Activated CD4-positive, alpha-beta T cell treated with anti-CD3 and anti-CD28 coated beads, Interleukin-2, Interleukin-6, amounts not matched to agents 100 ng/mL and 50 ng/mL, durations not matched to agents 16 hours and 8 hours (primary cell): Measurements from ENCODE around the gene TBC1D5.
"Not testable (repeated sequence)": the region's sequence is repeated elsewhere in the genome, so short reads cannot be mapped to it uniquely, and the experiment has no call there.

Experiments
- DNase-seq: peaks from one replicate; pipeline ENCODE4 v3.0.0-alpha.2; 2020

Gene TBC1D5

GRCh38 chr3:17707813-17708543, 34.5 kb downstream of the TBC1D5 start:
- no peak for DNase-seq

DNA sequence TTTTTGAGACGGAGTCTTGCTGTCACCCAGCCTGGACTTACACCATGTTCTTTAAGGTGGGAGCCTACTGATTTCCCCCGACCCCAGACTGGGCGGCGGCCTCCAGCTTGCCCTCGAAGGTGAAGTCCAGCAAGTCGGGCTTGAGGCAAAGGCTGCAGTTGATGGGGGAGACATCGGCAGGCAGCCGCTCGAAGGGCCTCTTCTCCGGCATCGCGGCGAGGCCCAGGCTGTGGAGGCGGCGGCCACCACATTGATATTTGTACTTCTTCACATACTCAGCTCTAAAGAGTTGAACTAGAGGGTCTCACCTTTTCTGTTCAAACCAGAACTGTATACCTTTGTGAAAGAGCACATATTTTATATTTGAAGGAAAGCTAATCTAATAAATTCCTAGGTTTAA, 36.4 kb downstream of the TBC1D5 start:
- not testable (repeated sequence) for DNase-seq

GRCh38 chr3:17699815-17700214, 42.6 kb downstream of the TBC1D5 start:
- not testable (repeated sequence) for DNase-seq

GRCh38 chr3:17695665-17696064, 46.8 kb downstream of the TBC1D5 start:
- DNase-seq: not testable (repeated sequence)

- not testable (repeated sequence) for DNase-seq
These were observed 48.8 kb downstream of the TBC1D5 start for GRCh38 chr3:17693670-17693999.

DNA sequence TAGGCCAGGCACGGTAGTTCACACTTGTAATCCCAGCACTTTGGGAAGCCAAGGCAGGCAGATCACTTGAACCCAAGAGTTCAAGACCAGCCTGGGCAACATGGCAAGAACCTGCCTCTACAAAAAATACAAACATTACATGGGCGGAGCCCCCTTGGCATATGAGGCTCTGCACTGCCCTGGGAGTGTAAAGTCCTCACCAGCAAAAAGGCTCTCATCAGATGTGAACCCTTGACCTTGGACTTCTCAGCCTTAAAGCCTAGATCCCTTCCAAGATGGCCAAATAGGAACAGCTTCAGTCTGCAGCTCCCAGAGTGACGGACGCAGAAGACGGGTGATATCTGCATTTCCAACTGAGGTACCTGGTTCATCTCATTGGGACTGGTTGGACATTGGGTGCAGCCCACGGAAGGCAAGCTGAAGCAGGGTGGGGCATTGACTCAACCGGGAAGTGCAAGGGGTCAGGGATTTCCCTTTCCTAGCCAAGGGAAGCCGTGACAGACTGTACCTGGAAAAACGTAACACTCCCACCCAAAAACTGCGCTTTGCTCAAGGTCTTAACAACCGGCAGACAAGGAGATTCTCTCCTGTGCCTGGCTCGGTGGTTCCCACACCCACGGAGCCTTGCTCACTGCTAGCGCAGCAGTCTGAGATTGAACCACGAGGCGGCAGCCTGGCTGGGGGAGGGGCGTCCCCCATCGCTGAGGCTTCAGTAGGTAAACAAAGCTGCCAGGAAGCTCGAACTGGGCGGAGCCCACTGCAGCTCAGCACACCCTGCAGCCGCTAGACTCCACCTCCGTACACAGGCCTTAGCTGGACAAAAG, 49.4 kb downstream of the TBC1D5 start:
- peak; percentile 26 for DNase-seq

DNA sequence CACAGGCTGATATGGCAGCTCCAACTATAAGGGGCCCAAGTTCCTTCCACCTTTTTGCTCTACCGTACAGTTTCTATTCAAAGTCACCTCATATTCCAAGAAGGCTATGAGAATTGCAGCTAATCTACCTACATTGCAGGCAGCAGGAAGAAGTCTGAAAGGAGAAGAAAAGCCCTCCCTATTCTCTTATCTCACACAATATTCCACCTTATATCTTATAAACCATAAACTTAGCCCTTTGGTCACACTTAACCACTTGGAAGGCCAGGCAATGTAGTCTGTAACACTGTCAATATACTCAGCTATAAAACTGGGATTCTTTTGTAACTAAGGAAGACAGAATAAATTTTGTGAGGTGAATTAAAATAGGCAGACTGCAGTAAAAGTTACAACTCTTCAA, 54.9 kb downstream of the TBC1D5 start:
- DNase-seq: no peak

DNA sequence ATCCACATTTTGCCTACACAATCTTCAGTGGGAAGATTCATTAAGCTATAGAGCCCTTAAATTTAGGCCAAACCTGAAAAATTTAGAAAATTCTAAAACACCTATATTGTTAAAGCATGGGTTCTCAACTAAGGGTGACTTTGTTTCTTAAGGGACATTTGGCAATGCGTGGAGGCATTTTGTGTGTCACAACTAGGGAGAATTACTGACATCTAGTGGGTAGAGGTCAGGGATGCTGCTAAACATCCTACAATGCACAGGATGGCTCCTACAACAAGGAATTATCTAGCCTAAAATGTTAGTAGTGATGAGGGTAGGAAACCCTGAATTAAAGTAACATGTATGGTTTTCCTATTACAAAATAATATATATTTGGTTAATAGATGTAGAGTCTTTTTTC, 55.8 kb downstream of the TBC1D5 start:
- peak; percentile 12 for DNase-seq

DNA sequence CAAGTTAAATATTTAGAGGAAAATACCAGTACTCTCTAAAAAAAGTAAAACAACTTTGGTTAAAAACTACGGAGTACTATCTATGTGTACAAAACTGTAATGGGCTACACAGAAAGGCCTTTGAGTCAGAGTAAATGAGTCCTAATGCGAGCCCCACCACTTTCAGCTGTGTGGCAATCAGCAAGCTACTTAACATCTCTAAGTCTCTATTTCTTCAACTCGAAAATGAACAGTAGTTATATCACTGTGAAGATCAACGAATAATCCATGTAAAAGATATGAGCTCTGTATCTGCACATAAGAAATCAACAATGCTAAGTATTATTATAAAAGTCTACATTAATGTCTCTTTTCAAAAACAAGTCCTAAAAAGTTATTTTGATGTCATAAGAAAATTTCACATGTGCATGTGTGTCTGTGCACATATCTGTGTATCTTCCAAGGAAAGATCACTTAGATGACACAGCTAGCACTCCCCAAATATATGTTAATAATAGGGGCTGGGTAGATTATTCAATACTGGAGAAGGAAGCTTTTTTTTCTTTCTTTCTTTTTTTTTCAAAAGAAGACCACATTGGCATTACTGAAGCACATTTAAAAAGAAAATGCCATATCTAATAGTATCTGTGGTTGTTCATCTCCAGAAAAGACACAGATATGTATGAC, 58.8 kb downstream of the TBC1D5 start:
- DNase-seq: no peak

GRCh38 chr3:17680530-17680929, 61.9 kb downstream of the TBC1D5 start:
- peak; percentile 5 for DNase-seq

DNA sequence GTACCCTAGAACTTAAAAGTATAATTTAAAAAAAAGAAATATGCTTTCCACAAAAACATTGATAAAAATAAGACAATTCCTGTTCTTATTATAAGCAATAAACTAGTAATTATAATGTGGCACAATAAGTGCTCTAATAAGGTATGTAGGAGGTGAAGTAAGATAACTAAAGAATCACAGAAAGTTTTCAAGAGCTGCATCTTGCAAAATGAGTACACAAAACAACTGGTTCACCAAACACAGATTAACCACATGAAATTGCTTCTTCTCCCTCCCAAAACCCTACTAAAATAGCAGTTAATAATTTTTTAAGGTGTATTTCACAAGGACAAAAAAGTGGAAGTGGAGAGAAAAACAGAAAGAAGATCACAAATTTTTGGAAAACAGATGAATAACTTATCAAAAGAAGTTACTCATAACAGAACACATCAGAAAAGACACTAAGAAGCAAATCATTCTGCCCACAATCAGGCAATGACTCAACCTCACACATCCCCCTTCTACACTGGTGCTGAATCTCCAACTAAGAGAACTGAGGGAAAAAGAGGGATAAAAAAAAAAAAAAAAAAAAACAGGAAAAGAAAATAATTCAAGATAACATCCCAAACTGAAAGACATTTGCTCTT, 64.2 kb downstream of the TBC1D5 start:
- peak; percentile 58 for DNase-seq

DNA sequence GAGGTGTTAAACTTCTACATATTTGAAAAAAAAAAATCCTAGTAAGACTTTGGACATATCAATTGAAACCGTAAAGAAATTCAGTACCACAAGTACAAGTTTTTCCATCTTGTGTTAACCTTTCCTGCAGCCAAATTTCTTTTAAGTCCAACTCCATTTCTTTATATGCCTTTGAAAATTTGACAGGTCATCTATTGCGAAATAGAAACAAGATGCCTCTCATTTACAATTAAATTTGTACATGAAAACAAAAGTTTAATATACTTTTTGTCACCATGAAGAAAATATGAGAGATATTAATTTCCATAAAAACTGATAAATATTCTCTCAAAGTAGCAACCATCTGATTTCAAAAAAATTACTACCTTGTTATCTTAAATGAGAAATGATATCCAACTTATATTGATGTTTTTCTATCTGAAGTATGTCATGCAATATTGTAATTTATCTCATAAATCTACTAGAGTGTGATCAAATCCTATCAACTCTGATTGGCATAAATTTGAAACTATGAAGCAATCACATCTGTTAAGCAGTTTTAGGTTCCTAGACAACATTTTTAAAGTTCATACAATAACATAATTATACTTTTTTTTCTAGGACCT, 68.2 kb downstream of the TBC1D5 start:
- no peak for DNase-seq

DNA sequence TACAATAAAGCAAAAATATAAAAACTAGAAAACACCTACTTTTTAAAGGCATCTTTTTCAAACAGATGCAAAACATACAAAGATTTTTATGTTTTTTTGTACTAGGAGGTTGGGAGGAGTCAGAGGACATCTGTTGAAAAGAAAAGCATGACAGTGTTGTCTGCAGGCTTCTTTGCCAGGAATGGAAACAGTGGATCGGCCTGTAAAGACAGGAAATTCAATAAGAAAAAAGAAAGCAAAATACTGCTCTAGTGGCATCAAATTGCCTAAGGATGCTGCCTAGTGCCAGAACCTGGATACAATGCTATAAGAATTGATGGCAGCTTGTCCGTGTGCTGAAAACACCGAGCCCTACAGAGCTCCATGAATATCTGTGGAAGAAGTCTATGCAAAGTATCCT, 69.9 kb downstream of the TBC1D5 start:
- DNase-seq: no peak

- DNase-seq: no peak
These were observed 71.7 kb downstream of the TBC1D5 start for GRCh38 chr3:17670749-17671148.

- no peak for DNase-seq
These were observed 77.5 kb downstream of the TBC1D5 start for GRCh38 chr3:17664923-17665322.

DNA sequence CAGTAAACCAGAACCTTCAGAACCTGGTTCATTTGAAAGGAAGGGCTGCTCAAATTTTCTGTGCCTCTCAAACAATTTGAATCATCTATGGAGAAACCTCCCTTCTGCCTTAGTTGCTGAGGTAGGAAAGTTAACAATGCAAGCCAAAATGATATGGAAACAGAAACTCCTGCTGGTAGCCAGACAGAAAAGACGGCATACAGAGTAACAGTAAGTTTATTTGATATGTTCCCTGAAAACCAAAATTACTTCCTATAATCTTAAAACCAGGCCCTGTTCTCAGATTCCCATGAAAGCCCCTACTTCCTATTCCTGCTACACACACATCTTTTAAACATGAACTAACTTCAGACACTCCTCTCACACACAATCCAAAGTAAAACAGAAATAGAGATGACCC, 86.2 kb downstream of the TBC1D5 start:
- DNase-seq: no peak

DNA sequence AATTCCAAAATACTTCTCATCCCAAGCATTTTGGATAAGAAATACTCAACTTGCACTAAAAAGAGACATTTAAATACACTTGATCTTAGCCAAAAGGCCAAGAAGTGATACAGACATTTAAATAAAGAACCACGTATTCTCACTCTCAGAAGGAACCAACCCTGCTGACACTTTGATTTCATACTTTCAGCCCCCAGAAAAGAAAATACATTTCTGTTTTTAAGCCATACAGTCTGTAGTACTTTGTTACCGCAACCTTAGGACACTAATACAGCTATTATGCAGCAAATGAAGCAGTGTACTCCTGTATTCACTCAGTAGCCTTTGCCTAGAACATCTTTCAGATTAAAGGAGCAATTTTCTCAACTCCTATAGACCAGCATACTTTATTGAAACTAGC, 86.7 kb downstream of the TBC1D5 start:
- no peak for DNase-seq

- DNase-seq: not testable (repeated sequence)
These were observed 92.7 kb downstream of the TBC1D5 start for GRCh38 chr3:17649748-17650147.

DNA sequence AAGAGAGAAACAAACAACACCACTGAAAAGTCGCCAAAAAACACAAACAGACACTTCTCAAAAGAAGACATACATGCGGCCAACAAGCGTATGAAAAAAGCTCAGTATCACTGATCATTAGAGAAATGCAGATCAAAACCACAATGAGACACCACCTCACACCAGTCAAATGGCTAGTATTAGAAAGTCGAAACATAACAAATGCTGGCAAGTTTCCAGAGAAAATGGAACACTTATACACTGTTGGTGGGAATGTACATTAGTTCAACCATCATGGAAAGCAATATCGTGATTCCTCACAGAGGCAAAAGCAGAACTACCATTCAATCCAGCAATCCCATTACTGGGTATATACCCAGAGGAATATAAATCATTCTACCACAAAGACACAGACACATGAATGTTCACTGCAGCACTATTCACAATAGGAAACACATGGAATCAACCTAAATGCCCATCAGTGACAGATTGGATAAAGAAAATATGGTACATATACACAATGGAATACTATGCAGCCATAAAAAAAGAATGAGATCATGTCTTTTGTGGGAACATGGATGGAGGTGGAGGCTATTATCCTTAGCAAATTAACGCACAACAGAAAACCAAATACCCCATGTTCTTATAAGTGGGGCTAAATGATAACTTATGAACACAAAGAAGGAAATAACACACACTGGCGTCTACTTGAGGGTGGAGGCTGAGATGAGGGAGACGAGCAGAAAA, 93.6 kb downstream of the TBC1D5 start:
- not testable (repeated sequence) for DNase-seq

DNA sequence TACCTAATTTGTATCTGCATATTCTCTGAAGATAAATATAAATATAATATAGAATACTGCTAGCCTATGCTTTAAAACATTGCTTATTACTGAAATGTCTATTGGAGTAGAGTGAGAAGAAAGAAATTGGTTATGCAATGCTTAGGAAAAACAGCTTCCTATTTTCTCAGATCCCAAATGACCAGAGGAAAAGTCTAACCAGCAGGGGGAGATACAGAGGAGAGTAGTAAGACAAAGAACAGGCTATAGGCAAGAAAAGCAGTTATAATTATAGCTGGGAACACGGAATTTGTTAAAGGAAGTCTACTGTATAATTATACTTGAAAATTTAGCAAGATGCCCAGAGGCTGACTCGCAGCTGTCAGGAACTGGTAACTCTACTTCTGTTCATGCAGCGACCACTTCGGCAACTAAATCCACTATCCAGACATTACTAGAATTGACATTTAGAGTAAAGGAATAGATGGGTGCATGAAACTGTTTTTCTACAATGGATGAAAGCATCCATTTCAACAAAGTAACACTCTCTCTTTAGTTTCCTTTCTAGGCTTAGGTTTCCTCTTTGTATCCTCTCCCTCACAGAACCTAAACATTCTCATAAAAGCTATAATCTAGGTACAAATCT, 97.2 kb downstream of the TBC1D5 start:
- DNase-seq: peak; percentile 13

- DNase-seq: no peak
These were observed 98.7 kb downstream of the TBC1D5 start for GRCh38 chr3:17643691-17644090.

- no peak for DNase-seq
These were observed 100.0 kb downstream of the TBC1D5 start for GRCh38 chr3:17642474-17642873.
